ENCODE data around the gene ZFP62.

The ZFP62 gene

GRCh38 chr5:180844432-180844831 is 16.6 kb downstream of the ZFP62 start:
- DNase-seq (ENCODE audit: extremely low read depth, low read depth), result no peak
- no peak for TF ChIP-seq CTCF (IDR thresholded peaks at IDR 0.05; ENCODE audit: low read depth, low read length)

- TF ChIP-seq CTCF (IDR thresholded peaks at IDR 0.05; ENCODE audit: low read depth, low read length), result no peak
- DNase-seq (ENCODE audit: extremely low read depth, low read depth), result no peak
Measured at GRCh38 chr5:180839935-180840334, 21.1 kb downstream of the ZFP62 start.

- no peak for DNase-seq (ENCODE audit: extremely low read depth, low read depth)
- no peak for TF ChIP-seq CTCF (IDR thresholded peaks at IDR 0.05; ENCODE audit: low read depth, low read length)
Measured at GRCh38 chr5:180839227-180839626, 21.8 kb downstream of the ZFP62 start.

- TF ChIP-seq CTCF (IDR thresholded peaks at IDR 0.05; ENCODE audit: low read depth, low read length), result no peak
- DNase-seq (ENCODE audit: extremely low read depth, low read depth), result no peak
Measured at GRCh38 chr5:180837478-180837877, 23.6 kb downstream of the ZFP62 start.

- TF ChIP-seq CTCF (IDR thresholded peaks at IDR 0.05; ENCODE audit: low read depth, low read length), result no peak
- no peak for DNase-seq (ENCODE audit: extremely low read depth, low read depth)
Measured at GRCh38 chr5:180832638-180833068, 28.4 kb downstream of the ZFP62 start.

- DNase-seq (ENCODE audit: extremely low read depth, low read depth), result no peak
- no peak; the same call in 1 of the 2 replicates for TF ChIP-seq CTCF (IDR thresholded peaks at IDR 0.05; ENCODE audit: low read depth, low read length)
Measured at GRCh38 chr5:180831139-180832093, 29.7 kb downstream of the ZFP62 start.
